NCI-H748 (cell line): ENCODE results near the gene ZNF562.
A peak's percentile ranks its signal among the peaks of the same experiment; 100 is the strongest.
"Not testable (repeated sequence)": the region's sequence is repeated elsewhere in the genome, so short reads cannot be mapped to it uniquely, and the experiment has no call there.

Source experiments
- DNase-seq: peaks from one replicate; lab custom pipeline; 2025; ENCODE audit not compliant: unreplicated experiment; lab: John Stamatoyannopoulos, UW

Gene ZNF562

GRCh38 chr19:9674663-9675357, at the start of gene ZNF562:
Gene ZNF562, minus strand, starts transcription at chr19:9675100. Its CDS starts 14,356 bp downstream, at chr19:9660744.
- peak; percentile 89 for DNase-seq

GRCh38 chr19:9724157-9724556, 49.3 kb upstream of the ZNF562 start:
- no peak for DNase-seq

GRCh38 chr19:9721861-9722260, 47.0 kb upstream of the ZNF562 start:
- DNase-seq: peak; percentile 27

- no peak for DNase-seq
These were observed 45.6 kb upstream of the ZNF562 start for GRCh38 chr19:9720541-9720940.

- DNase-seq: no peak
These were observed 36.9 kb upstream of the ZNF562 start for GRCh38 chr19:9711815-9712214.

GRCh38 chr19:9709305-9709704, 34.4 kb upstream of the ZNF562 start:
- DNase-seq: no peak

- no peak for DNase-seq
These were observed 30.9 kb upstream of the ZNF562 start for GRCh38 chr19:9705836-9706235.

GRCh38 chr19:9702186-9702585, 27.3 kb upstream of the ZNF562 start:
- DNase-seq: no peak

- peak; percentile 63 for DNase-seq
These were observed 25.5 kb upstream of the ZNF562 start for GRCh38 chr19:9700229-9700981.

GRCh38 chr19:9690301-9690700, 15.4 kb upstream of the ZNF562 start:
- DNase-seq: not testable (repeated sequence)

- not testable (repeated sequence) for DNase-seq
These were observed 5.1 kb upstream of the ZNF562 start for GRCh38 chr19:9679996-9680395.

GRCh38 chr19:9675358-9675901, 530 bp upstream of the ZNF562 start:
- DNase-seq: peak; percentile 82

- DNase-seq: no peak
These were observed 813 bp downstream of the ZNF562 start for GRCh38 chr19:9673912-9674662.

- no peak for DNase-seq
These were observed 2.0 kb downstream of the ZNF562 start for GRCh38 chr19:9672893-9673292.

GRCh38 chr19:9671655-9672054, 3.2 kb downstream of the ZNF562 start:
- no peak for DNase-seq

GRCh38 chr19:9668544-9668943, 6.4 kb downstream of the ZNF562 start:
- DNase-seq: no peak

GRCh38 chr19:9667898-9668297, 7.0 kb downstream of the ZNF562 start:
- no peak for DNase-seq

GRCh38 chr19:9658769-9659168, 16.1 kb downstream of the ZNF562 start:
- DNase-seq: no peak

- DNase-seq: not testable (repeated sequence)
These were observed 21.8 kb downstream of the ZNF562 start for GRCh38 chr19:9653066-9653555.

GRCh38 chr19:9651464-9651863, 23.4 kb downstream of the ZNF562 start:
- not testable (repeated sequence) for DNase-seq

GRCh38 chr19:9650345-9650744, 24.6 kb downstream of the ZNF562 start:
- DNase-seq: no peak
